ENCODE measurements around the gene CREB5.

The CREB5 gene

DNA sequence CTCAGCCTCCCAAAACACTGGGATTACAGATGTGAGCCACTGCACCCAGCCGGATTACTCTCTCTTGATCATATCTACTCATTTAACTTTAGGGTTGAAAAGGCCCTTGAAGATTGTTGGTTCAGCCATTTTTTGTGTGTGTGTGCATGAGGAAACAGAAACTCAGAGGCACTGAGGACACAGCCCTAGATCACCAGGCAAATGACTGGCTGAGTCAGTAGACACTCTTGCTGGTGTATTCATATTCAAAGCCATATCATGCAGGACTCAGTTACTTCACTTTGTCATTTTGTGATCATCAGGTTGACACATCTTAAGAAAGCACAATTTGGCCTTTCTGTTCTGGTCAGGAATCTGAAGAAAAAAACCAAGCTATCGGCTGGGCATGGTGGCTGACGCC lies 292.4 kb downstream of the CREB5 start:
- no peak for DNase-seq

DNA sequence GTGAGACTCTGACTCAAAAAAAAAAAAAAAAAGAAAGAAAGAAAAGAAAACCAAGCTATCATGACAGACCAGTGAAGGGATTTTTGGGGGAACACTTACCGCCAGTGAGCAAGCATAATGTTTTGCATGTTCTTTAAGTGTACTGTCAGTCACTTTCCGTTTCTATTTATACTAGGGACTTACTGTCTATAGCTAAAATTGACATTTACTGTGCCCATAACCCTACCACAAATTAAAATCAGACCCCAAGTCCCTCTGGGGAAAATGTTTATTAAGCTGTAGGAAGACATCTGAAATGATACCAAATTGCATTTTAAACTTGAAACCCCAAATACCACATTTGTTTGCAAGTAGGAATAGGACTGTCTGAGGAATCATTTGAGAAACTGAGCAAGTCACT lies 293.0 kb downstream of the CREB5 start:
- no peak for DNase-seq

DNA sequence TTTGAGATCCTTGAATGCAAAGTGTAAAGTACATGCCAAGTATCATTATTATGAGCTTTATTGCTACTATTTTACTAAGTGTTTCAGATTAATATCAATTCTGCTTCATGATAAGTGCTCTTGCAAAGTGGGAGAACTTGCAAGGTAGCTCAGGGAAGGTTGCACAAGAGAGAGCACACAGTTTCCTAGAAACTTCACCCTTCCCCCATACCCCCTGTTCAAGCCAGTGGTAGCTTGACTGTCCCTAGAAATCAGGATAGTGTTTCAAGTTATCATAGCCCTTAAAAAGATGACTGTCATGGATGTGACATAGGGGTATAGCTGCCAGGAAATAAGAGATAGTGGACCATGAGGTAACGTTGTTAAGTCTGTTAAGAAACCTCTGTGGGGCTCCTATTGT lies 294.3 kb downstream of the CREB5 start:
- no peak for DNase-seq

DNA sequence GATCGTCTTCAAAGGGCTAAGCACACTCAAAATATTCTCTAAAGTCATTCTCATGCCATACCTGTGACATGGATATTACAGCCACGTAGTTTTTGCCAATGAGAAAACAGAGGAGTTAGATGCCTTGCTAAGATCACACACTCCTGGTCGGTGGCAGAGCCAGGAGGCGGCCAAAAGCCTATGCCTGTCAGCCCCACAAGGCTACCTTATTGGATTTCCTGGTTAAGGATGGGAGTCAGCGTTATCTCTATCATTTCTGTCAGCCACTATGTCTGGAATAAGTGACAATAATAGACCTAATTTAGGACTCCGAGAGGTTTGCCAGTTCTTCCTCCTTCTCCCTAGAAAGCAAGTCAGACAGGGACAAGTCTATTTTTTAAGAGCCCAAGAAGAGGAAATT lies 295.0 kb downstream of the CREB5 start:
- DNase-seq = no peak

DNA sequence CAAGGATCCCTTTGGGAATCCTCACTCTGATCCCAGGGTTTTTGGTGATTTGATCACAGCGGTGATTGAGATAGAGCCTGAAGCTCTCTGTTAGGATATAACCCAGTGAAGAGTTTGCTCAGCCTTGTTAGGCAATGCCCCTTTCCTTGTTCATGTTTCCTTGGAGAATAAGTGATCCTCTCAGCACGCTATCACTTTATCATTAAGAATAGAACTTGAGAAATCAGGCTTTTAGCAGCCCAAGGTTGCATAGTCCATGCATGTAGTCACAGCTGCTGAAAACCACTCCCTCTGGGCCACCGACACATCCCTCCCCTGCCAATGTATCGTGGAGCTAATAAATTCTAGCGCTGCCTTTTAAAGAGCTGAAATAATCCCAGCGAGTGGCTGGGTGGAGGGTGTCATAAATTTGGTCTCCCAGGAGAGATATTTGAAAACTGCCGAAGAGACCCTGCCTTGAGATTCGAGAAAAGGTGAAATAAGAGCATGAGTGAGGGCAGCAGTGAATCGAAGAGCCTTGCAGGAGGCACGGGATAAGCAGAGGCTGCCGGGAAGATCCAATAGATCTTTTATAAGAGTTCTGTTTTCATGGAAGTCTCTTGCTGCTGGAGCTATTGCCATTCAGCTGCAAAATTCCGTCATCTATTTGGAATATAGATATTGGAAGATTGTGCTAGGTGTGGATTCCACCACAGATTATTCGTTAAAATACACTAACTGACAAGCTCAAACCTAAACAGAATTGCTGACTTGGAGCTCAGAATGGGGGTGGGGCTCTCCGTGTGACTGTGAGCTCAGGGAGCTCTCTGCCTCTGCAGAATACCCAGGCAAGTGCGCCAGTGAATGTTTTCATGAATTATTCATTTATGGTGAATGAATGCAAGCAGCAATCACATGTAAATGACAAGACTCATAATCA lies 296.0 kb downstream of the CREB5 start:
- DNase-seq = peak in 42 of 56 donors; percentile 13 to 82 (median 56)

DNA sequence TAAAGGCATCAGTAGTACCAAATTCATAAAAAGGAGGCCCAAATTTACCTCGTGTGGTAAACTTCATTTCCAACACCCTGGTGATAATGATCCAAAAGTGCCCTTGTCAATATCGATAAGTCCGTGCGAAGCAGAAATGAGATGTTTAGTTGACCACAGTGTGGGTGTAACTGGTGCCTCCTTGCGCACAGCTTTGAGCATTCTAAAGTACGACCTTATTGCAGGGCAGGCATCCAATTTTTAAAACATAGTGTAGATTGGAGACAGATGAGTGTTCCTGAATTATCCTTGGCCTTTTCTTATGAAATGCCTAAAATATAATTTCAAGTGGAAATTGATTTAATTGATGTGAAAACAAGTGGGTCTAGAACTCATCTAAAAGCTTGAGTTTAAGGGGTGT lies 297.4 kb downstream of the CREB5 start:
- DNase-seq = no peak

DNA sequence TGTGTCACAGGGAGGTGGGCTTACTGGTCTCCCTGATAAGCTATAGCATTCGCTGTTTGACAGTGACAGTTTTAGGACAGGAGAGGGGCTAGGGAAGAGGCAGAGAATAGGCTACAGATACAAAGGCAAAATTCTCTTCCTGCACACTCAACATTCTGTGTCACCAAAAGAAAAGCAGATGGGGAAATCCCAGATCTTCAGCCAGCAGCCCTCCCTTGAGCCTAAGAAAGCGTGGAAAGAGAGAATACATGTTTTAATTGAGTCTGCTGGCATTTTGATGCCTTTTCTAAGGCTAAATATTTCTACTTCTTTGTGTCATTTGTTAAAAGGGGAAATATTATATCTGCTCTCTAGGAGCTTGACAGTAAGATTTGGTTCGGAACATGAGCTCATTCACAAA lies 298.8 kb downstream of the CREB5 start:
- DNase-seq = no peak

DNA sequence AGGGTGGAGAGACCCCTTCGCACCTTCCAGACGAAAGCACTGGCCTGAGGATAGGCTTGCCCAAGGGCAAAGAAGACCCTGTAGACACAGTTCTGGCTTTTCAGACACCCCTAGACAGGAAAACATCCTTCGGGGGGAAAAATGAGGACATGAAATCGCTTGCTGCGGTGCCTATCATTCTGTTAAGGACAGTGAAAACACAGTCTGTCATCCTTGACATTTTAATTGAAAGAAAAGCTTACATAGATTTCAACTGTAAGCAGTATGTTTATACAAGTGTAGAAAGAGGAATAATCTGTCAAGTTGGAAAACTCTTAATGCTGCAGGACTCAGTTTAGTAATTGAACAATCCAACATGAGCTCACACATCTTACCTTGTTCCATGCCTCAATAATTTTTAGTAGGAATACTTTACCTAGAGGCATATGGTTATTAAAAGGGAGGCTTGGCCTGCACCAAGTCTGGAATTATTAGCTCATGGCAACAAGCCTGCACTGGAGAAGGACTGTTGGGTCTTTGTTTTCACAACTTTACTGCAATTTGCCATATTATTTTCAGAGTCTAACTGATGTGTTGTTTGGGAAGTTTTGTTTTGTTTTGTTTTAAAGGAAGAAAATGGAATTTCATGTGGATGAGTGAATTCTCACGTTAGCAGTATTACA lies 302.3 kb downstream of the CREB5 start:
- DNase-seq = no peak

DNA sequence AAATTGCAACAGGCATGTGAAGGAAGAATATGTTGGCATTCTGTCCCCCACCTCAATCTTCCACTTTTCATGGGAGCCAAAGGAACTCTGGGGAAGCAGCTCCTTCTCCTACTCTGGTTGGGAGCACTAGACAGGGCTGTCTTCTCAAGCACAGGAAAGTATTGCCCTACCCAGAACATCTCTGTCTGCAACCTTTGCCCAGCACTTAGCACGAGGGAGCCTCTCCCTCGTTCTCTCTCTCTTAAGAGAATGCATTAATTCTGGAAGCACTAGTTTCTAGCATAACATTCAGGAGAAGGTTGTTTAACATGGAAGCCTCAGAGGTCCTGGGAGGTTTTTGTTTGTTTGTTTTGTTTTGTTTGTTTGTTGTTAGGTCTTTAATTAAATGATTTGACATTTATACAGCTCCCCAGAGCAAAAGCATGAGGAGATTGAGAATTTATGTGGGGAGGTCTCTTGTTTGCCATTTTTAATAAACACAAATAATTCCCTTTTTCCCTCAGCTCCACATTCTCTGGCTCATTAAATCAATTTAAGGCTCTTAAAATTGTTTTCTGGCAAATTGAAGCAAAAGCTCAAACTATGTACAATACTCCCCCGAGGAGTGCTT lies 305.2 kb downstream of the CREB5 start:
- no peak for DNase-seq

DNA sequence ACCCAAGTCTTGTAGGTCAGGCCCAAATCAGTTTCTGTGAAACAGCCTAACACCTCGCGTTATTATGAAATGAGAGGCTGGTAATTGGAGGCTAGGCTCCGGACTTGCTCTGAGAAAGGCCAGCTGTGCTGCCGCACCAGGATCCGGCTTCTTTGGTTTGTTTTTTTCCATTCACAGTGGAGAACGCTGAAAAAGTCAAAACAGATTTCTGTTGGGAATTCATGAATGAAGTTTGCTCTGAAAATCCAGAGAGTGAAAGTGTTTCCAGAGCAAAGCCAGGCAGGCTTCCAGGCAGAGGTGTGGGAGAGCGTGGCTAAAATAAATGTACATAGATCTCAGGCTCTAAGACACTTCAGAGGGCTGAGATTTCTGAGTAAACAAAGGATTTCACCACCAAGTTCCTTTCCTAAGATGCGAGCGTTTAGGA lies 305.8 kb downstream of the CREB5 start:
- no peak for DNase-seq

DNA sequence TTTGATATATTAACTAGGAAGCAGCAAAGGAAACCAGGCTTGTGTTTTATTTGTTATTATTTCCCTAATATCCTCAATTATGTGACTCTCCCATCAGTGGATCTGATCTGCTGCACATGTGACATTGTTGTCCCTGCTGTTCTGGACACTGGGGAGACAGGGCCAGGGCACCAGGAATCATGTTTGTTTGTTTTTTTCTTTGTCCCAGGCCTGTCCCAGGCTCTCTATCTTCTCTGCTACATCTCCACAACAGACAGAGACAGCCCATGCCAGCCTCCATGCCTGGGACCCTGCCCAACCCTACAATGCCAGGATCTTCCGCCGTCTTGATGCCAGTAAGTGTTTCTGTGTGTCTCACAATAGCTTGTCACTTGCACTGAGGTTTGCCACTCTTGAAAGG lies 306.2 kb downstream of the CREB5 start:
- DNase-seq = no peak

DNA sequence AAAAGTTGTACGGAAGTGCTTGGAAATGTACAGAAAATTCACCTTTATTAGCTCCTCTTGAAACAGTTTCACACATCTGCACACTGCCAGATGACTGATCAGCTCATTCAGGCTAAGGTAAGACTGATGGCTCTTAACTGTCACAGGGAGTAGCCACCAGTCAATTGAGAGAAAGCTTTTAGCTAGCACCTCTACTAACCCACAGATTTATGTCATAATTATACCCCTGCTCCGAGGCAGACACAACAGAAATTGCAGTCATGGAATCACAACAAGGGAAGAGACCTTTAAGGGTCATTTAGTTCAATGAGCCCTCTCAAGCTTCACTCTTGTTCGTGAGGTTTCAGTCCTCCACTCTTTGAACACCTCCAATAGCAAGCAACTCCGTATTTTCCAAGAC lies 310.4 kb downstream of the CREB5 start:
- DNase-seq = no peak

DNA sequence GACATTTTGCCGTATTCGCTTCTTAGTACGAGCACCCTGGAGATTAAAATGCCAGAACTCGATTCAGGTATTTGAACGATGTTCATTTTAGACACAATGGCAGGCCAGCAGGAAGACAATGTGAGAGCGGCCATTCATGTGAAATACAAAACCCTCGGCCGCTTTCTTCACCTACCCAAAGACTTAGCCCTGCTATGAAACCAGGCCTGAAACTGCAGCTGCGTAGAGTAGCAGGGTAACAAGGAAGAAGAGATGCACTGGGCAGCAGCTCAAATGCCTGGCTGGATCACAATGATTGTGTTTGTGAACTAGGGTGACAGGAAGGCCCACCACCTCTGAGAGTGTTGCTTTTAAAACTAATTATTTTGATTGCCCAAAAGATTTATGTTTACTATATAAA lies 311.0 kb downstream of the CREB5 start:
- DNase-seq = peak in 17 of 56 donors; percentile 14 to 69 (median 39)

DNA sequence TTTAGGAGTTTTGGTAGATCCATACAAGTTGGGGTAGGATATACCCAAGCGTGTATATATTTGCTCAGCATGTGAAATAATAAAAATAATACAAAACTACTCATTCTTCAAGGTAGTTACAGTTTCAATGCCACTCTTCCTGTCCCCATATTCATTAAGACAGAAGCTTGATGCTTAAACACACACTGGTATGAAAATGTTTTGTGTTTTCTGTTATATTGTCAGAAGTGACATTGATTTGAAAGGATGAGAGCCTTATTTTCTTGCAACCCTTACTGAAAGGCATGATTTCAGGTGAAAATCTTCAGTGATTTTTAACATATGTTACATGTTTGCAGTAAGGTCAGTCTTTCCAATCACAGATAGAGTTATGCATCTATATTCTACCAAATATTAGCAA lies 312.2 kb downstream of the CREB5 start:
- no peak for DNase-seq

DNA sequence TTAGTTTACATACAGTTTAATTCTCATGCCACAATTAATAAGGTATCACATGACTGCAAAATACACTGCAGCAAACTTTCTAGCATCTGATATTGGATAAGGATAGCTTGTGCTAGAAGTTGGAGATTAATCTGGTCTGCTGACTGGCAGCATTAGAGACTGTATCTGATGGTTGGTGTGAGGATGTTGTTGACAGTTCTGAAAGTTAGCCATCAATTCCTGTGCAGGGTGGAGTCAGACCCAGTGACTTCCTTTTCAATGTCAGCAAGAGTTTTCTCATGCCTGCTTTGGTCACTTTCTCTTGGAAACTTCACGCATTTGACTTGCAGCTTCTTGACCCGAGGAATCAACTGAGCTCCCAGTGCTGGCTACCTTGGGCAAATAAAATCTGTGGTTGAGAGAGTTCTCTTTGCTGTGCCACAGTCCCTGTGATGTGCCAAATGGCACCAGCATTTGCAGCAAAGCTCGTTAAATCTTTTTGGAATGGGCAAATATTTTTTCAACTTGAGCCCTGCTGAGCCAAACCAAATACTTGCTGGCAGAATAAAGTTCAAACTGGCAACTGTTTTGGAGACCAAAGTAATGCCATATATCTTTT lies 312.8 kb downstream of the CREB5 start:
- no peak for DNase-seq

DNA sequence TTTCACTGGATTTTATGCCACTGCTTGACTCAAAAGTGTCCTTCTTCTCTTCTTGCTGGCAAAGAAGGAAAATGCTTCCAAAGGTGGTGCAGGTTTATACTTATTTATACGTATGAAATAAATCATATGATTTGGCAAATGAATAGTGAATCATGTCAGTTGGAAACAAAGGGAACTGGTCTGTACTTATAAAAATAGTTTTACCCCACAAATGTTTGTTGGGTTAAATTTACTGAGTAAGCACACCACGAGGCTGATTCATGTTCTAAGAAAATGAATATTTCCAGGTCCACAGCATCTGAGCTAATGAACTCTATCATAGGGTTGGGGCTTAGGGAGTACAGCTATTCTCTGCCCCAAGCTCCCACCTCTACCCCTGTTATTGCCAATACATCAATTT lies 313.6 kb downstream of the CREB5 start:
- DNase-seq = no peak

DNA sequence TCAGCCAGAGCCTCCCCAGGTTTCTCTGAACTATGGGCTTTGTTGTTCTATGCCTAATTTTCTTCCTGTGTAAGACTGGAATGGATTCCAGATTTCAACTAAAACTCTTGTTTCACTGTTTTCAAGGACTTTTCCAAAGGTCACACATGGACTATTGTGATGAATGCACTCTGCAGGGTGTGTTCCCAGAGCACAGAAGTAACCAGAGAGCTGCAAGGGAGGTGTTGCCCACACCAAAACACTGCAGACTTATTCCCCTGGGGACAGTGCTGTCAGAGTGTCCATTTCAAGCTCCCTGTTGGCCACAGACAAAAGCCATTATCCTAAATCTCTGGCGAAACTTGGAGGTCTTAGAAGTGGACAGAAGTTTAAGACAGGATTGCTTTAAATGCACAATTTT lies 314.2 kb downstream of the CREB5 start:
- DNase-seq = no peak

DNA sequence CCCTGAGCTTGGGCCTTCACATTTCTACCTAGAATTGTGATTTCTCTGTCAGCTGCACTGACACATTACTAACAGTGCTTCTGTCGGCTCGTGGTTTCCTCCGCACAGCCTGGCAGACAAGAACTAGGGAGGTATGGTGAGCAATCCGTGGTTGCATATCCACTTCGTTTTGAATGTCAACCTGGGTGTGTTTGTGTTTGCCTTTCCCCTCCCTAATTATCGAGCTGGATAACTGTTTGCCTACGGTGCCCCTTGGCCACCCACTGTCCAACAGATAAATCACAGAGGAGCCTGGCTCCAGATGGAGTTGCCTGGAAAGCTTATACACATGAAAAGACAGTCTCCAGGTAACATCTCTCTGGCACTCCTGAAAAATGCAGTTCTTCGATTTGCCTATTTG lies 317.0 kb downstream of the CREB5 start:
- no peak for DNase-seq

DNA sequence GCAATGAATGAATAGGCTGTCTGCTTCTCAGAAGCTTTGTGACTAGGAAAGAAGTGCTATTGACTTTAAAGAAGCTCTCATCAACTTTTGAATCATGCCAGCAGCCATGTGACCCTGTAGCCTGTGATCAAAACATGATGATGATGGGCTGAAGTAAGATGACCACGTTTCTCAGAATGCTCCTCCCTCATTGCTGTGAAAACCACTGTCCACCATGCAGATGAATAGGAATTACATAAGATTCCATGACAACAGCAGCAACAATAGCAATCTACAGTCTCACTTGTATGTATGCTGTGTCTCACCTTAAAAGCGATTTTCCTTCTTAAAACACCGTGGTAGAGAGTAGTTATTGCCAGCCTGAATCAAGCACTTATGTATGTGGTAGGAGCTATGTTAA lies 317.4 kb downstream of the CREB5 start:
- DNase-seq = peak in 1 of 56 donors; percentile 35

DNA sequence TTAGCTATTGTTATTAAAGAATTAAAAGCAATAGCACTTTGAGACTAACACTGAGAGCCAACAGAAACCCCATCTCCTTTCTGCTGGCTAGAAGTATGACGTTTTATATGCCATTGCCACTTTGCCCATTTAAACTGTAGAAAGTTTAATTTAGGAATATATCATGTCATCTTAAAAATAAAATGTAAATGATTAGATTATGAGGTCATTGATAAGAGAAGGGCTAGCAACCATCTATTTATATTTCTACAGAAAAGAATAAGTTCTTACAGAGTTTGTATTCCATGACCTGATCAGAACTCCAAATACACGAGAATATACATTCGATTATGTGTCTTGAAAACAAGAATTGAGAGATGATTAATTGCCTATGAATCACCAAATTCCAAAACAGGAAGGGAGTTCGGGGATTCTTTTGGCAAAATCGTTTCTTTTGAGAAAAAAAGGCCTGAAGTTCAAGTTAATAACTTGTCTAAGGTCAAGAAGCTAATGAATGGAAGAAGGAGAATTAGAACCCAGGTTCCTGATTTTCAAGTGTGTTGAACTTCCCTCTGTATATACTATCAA lies 318.9 kb downstream of the CREB5 start:
- DNase-seq = no peak

DNA sequence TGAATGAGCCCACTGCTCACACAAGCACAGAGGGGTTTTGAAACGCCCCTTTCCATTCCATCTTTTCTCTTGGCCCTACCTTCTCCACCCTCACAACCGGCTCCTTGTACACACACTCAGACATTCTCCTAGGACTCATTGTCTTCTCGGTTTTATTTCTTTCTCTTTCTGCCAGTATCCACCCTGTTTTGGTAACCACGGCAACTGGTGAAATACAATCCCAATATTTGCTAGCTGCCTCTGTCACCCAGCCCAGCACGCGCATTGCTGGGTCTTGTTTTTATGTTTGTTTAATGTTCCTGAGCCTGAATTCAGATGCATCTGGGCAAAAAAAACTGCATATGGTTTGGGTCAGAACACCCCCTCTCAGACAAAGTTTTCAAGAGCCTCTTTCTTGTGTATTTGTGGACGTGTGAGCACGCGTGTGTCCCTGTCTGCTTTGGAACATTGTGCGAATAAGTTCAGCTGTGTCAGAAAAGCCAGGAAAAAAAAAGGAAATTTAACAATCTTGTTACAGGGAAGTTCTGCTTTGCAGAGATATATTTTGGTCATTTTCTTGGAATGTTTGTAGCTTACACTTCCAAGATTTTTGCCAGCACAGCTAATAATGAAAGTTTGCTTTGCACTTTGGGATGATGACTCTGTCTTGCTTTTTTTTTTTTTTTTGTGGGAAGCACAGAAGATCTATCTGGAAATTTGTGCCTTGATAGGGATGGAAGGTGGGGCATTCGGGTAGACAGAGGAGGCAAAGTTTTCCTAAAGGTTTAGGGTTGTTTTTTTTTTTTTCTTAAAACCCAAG lies 320.0 kb downstream of the CREB5 start:
- DNase-seq = peak in 4 of 56 donors; percentile 22 to 60 (median 38)

All from amygdala (tissue), 56 donors.